Neuronal stem cell (in vitro differentiated cells): ENCODE results near the gene IQCK.

Experiments used
- DNase-seq: peaks from one replicate; pipeline ENCODE4 v3.0.0-alpha.2; 2013; ENCODE audit warnings: low spot score
- H2AFZ ChIP-seq: one replicate; pipeline ENCODE4 v1.6.1; 2013; ENCODE audit warnings: mild to moderate bottlenecking, low read length, inconsistent platforms
- H2AK5ac ChIP-seq: 2 replicates; pipeline ENCODE4 v1.6.1; 2013; ENCODE audit warnings: low read depth, mild to moderate bottlenecking, inconsistent platforms, low read length, moderate library complexity, mixed read lengths
- H2BK120ac ChIP-seq: 2 replicates; pipeline ENCODE4 v1.6.1; 2013; ENCODE audit warnings: low read depth, mild to moderate bottlenecking, inconsistent platforms, low read length, moderate library complexity, mixed read lengths
- H2BK12ac ChIP-seq: one replicate; pipeline ENCODE4 v1.6.1; 2013; ENCODE audit warnings: low read length, inconsistent platforms
- H2BK15ac ChIP-seq: 2 replicates; pipeline ENCODE4 v1.6.1; 2013; ENCODE audit warnings: mild to moderate bottlenecking, low read length, inconsistent platforms, mixed read lengths
- H2BK5ac ChIP-seq: one replicate; pipeline ENCODE4 v1.6.1; 2013; ENCODE audit warnings: inconsistent platforms, mild to moderate bottlenecking, low read length, moderate library complexity
- H3K14ac ChIP-seq: one replicate; pipeline ENCODE4 v1.6.1; 2013; ENCODE audit warnings: low read length, inconsistent platforms
- H3K18ac ChIP-seq: 2 replicates; pipeline ENCODE4 v1.6.1; 2013; ENCODE audit warnings: low read length, inconsistent platforms
- H3K23ac ChIP-seq: 2 replicates; pipeline ENCODE4 v1.6.1; 2013; ENCODE audit warnings: low read depth, mild to moderate bottlenecking, mixed read lengths, low read length, inconsistent platforms; ENCODE audit not compliant: poor library complexity
- H3K27ac ChIP-seq: replicated peaks from 3 replicates; pipeline ENCODE4 v1.5.1; 2013; ENCODE audit warnings: low read length, inconsistent platforms
- H3K27me3 ChIP-seq, 3 experiments: 2 replicates each; pipeline ENCODE4 v1.6.1; 2013; ENCODE audit warnings: low read length in 3 of 3, mild to moderate bottlenecking in 2 of 3, inconsistent platforms in 1 of 3, low read depth in 1 of 3, mixed read lengths in 1 of 3, moderate library complexity in 1 of 3; ENCODE audit not compliant: control insufficient read depth in 3 of 3, insufficient read depth in 3 of 3
- H3K36me3 ChIP-seq, 2 donors: replicated peaks in 1 of 2; 2 replicates each; pipeline ENCODE4 v1.6.1; 2013; ENCODE audit warnings: low read length in 2 of 2; ENCODE audit not compliant: control insufficient read depth in 2 of 2, insufficient read depth in 2 of 2
- H3K4ac ChIP-seq: 2 replicates; pipeline ENCODE4 v1.6.1; 2013; ENCODE audit warnings: inconsistent platforms, mild to moderate bottlenecking, low read length, moderate library complexity
- H3K4me1 ChIP-seq, 2 donors: 1 replicate in 1 of 2; 2 replicates in 1 of 2; pipeline ENCODE4 v1.6.1; 2013; ENCODE audit warnings: low read length in 2 of 2, low read depth in 1 of 2; ENCODE audit not compliant: control insufficient read depth in 2 of 2, insufficient read depth in 1 of 2
- H3K4me2 ChIP-seq: one replicate; pipeline ENCODE4 v1.6.1; 2013; ENCODE audit warnings: mild to moderate bottlenecking, low read length, inconsistent platforms; ENCODE audit not compliant: insufficient read depth, poor library complexity, severe bottlenecking
- H3K4me3 ChIP-seq, 2 donors: 2 replicates each; pipeline ENCODE4 v1.5.1; 2013; ENCODE audit warnings: low read length in 2 of 2, mild to moderate bottlenecking in 2 of 2, inconsistent platforms in 1 of 2, moderate library complexity in 1 of 2
- H3K79me1 ChIP-seq: one replicate; pipeline ENCODE4 v1.6.1; 2013; ENCODE audit warnings: low read depth, mild to moderate bottlenecking, inconsistent platforms, low read length, moderate library complexity
- H3K9ac ChIP-seq: one replicate; pipeline ENCODE4 v1.6.1; 2013; ENCODE audit warnings: mild to moderate bottlenecking, low read depth, low read length, inconsistent platforms; ENCODE audit not compliant: poor library complexity
- H3K9me3 ChIP-seq, 2 donors: replicated peaks in 1 of 2; 2 replicates each; pipeline versions ENCODE3 to v1.6.1; 2013; ENCODE audit warnings: low read length in 2 of 2, mild to moderate bottlenecking in 2 of 2, inconsistent platforms in 1 of 2, low read depth in 1 of 2, mixed read lengths in 1 of 2, moderate library complexity in 1 of 2; ENCODE audit not compliant: control insufficient read depth in 2 of 2, insufficient read depth in 1 of 2
- H4K8ac ChIP-seq: one replicate; pipeline ENCODE4 v1.6.1; 2013; ENCODE audit warnings: low read depth, mild to moderate bottlenecking, inconsistent platforms, low read length, moderate library complexity
- H4K91ac ChIP-seq: one replicate; pipeline ENCODE4 v1.6.1; 2013; ENCODE audit warnings: low read length, low read depth, mild to moderate bottlenecking, inconsistent platforms; ENCODE audit not compliant: poor library complexity
- WGBS, 2 donors: extraction: QIAGEN DNeasy Blood & Tissue Kit; methylation state at CpG; one replicate each; pipeline ENCODE4 v1.1.7; 2013; ENCODE audit warnings: missing lambda C conversion rate in 2 of 2, mixed read lengths in 1 of 2; ENCODE audit not compliant: insufficient read length in 2 of 2, insufficient replicate concordance in 1 of 2; ENCODE audit errors: extremely low coverage in 2 of 2; 5-methylcytosine and 5-hydroxymethylcytosine counted together

The IQCK gene

DNA sequence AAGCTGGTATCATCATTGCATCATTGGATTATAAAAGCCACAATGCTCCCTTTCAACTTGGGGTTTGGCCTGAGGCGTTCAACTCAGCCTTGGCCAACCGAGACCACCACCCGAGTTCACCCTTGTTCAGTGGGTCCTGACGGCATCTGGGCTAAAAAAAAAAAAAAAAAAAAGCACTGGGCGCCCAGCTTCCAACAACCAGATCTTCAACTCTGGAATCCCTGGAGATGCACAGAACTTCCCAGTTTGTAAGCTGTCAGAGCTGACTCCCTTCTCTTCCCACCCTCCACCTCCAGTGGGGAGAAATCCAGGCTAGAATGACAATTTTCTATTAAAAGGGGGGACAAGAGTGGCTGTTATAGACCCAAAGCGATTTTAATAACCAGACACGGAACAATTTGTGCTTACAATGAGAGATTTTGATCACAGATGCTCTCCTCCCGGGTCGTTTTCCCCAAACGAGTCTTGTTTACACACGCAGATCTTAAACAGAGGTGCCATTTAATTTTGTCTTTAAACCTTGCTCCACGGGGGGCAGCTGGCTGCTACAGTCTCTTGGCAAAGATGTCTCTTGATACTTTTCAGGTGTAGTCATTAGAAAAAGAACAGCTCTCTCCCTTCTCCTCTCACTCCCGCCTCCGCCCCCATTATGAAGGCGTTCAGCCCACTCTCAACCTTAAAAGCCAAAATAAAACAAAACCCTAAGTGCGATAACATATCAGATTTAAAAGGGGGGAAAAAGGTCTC, 139.7 kb downstream of the IQCK start:
- Histone ChIP-seq H3K4me3 (no peak overlapping the region), H2BK5ac (no peak overlapping the region), H3K14ac (no peak overlapping the region), H4K91ac (no peak overlapping the region), H3K23ac (no peak overlapping the region), H2BK12ac (no peak overlapping the region), H2AK5ac (no peak overlapping the region), H2AFZ (no peak overlapping the region), H3K18ac (no peak overlapping the region), H3K4me1 (peaks cover 32 to 34% of the 10 kb centered on the region in 2 donors), H3K4ac (no peak overlapping the region), H2BK120ac (no peak overlapping the region), H3K9me3 (no peaks in the 10 kb centered on the region), H3K79me1 (peaks cover 2% of the 10 kb centered on the region), H2BK15ac (no peak overlapping the region), H3K27ac (no peak overlapping the region), H3K4me2 (no peak overlapping the region), H3K36me3 (peaks cover 2 to 50% of the 10 kb centered on the region in 2 donors), H3K9ac (no peak overlapping the region), H3K27me3 (no peaks in the 10 kb centered on the region), H4K8ac (no peak overlapping the region)
- DNase-seq: no peak
- WGBS, 2 donors: no CpG with 5 or more reads among the region's 16 CpGs

DNA sequence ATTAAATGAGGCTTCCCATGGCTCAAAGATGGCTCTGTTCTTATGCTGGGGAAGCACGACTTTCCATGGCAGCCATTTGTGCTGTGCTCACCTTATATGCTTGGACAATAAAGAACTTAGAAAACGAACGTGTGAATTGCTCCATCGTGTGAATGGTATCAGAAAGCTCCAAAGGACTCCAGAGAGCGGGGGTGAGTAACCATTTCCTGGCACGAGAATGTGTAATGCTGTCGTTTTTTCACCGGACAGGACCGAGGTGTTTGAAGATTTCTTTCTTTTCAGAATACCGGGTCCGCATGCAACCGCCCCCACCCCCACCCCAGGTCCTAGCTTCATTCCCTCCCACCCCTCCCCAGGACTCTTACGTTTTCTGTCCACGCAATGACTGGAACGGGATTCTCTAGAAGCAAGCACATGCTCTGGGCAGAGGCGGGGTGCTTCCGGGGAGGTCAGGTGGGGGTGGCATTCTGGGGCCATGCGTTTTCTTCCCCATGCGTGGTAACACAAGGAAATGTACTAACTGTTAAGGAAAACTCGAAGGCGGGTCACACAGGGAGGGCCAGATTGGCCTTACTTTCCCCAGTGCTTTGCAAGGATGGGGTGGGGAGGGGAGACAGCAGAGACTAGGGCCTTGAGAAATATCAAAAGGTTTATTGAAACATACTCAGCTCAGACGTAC, 140.4 kb downstream of the IQCK start:
- Histone ChIP-seq H4K91ac (no peak overlapping the region), H3K79me1 (peaks cover 2% of the 10 kb centered on the region), H3K4me3 (no peak overlapping the region), H2BK5ac (no peak overlapping the region), H3K27me3 (no peaks in the 10 kb centered on the region), H2BK120ac (no peak overlapping the region), H2BK12ac (no peak overlapping the region), H2AFZ (no peak overlapping the region), H2AK5ac (no peak overlapping the region), H3K27ac (no peak overlapping the region), H3K14ac (no peak overlapping the region), H3K4me2 (no peak overlapping the region), H3K18ac (no peak overlapping the region), H4K8ac (no peak overlapping the region), H3K4me1 (peaks cover 32 to 34% of the 10 kb centered on the region in 2 donors), H3K36me3 (peaks cover 2 to 54% of the 10 kb centered on the region in 2 donors), H3K4ac (no peak overlapping the region), H3K9me3 (no peaks in the 10 kb centered on the region), H3K23ac (no peak overlapping the region), H3K9ac (no peak overlapping the region), H2BK15ac (no peak overlapping the region)
- no CpG with 5 or more reads among the region's 22 CpGs for WGBS, 2 donors
- DNase-seq: no peak

DNA sequence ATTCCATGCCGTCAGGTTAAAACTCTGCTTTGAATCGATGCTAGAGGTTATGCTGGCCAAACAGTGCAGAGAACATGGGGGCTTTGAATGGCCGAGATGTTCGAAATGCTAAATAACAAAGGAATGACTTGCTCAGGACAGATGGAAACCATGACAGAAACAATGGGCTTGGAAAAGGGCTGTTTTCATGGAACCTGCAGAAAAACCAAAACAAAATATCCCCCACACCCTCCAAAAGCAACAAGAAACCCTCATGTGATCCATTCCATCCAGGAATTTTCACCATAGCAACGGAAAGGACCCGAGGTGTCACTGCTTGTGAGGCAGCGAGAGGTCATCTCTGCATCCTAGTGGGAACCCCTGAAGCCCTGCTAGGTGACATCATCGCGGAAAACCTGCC, 141.1 kb downstream of the IQCK start:
- no peak overlapping the region for H4K91ac ChIP-seq
- H3K9me3 ChIP-seq: no peaks in the 10 kb centered on the region
- H3K14ac ChIP-seq: no peak overlapping the region
- no CpG with 5 or more reads among the region's 9 CpGs for WGBS, 2 donors
- no peak overlapping the region for H2BK120ac ChIP-seq
- no peak overlapping the region for H3K4me2 ChIP-seq
- H2AK5ac ChIP-seq: no peak overlapping the region
- no peak overlapping the region for H3K9ac ChIP-seq
- no peak overlapping the region for H2BK15ac ChIP-seq
- H3K27ac ChIP-seq: no peak overlapping the region
- no peak for DNase-seq
- no peak overlapping the region for H2BK12ac ChIP-seq
- H3K18ac ChIP-seq: no peak overlapping the region
- H3K23ac ChIP-seq: no peak overlapping the region
- no peak overlapping the region for H3K4me3 ChIP-seq
- peaks cover 32 to 33% of the 10 kb centered on the region in 2 donors for H3K4me1 ChIP-seq
- H3K79me1 ChIP-seq: peaks cover 2% of the 10 kb centered on the region
- no peak overlapping the region for H3K4ac ChIP-seq
- H3K27me3 ChIP-seq: no peaks in the 10 kb centered on the region
- H2BK5ac ChIP-seq: no peak overlapping the region
- no peak overlapping the region for H4K8ac ChIP-seq
- peaks cover 2 to 60% of the 10 kb centered on the region in 2 donors for H3K36me3 ChIP-seq
- H2AFZ ChIP-seq: no peak overlapping the region

DNA sequence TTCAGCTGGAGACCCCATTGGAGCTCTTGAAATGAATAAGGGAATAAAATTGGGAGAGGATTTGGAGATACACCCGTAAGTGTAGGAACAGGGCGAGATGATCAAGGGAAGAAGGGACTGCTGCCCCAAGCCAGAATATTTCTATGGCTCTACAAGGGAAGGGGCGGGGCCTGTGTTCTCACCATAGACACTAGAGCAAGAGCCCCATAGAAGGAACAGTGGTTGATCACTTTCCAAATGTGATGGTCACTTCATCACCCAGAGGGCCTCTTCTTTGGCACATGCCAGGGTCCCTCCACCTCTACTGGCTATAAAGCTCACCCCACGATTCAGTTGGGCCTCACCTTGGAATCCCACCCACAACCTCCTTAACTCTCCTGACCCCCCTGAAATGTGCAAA, 141.5 kb downstream of the IQCK start:
- Histone ChIP-seq H3K9me3 (no peaks in the 10 kb centered on the region), H2BK120ac (no peak overlapping the region), H3K9ac (no peak overlapping the region), H2BK5ac (no peak overlapping the region), H2BK12ac (no peak overlapping the region), H4K91ac (no peak overlapping the region), H3K27ac (no peak overlapping the region), H3K14ac (no peak overlapping the region), H4K8ac (no peak overlapping the region), H3K4me1 (peaks cover 32 to 33% of the 10 kb centered on the region in 2 donors), H3K4me3 (no peak overlapping the region), H3K36me3 (peaks cover 2 to 65% of the 10 kb centered on the region in 2 donors), H2AFZ (no peak overlapping the region), H2AK5ac (peak overlapping the region; percentile 49), H3K79me1 (peaks cover 2% of the 10 kb centered on the region), H3K23ac (no peak overlapping the region), H3K27me3 (no peaks in the 10 kb centered on the region), H3K4ac (no peak overlapping the region), H3K4me2 (no peak overlapping the region), H2BK15ac (peak overlapping the region; percentile 20), H3K18ac (peak overlapping the region; percentile 73)
- no CpG with 5 or more reads among the region's 4 CpGs for WGBS, 2 donors
- no peak for DNase-seq
